ENCODE data around the gene DGCR2.
"Not testable (repeated sequence)": the region's sequence is repeated elsewhere in the genome, so short reads cannot be mapped to it uniquely, and the experiment has no call there.

DGCR2 gene

DNA sequence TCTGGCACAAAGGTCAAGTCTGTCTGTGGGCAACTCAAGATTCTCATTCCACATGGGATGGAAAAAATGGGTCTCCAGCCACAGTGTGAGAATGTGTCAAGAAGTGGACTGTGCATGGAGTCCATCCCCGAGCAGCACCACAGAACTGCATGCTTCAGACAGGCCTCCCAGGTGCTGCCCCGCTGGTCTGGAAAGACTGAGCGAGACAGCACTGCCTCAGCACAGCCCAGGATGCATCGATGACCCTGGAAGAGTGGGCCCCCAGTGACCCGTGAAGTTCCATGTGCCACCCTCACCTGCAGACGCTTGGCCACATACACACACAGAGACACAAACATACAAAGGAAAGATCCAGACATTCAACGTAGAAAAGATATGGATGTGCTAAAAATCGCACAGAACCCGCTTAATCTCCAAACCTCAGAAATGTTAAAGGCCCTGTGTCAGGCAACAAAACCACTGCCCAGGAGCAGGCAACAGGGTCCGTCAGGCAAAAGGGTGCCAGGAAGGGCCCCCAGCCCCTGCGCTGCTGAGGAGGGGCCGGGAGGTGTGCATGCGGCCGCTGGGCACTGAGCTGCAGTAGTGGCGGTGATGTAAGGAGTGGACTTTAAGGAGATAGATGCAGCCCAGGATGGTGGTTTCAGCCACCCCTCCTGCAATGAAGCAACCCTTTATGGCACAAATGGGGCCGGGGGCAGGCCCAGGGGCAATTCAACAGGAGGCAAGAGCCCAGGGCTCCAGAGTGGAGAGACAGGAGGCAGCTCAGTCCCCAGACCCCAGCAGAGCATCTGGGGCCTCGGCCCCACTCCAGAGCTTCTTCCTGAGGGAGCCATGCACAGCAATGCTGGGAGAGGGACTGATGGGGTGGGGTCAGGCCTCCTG is 84.7 kb downstream of the DGCR2 start:
- Histone ChIP-seq H3K9me3 (ENCODE audit: control insufficient read depth in 1 of 2, low read length in 2 of 2) (no peaks in the 10 kb centered on the region), H3K4me3 (ENCODE audit: low read depth in 1 of 2, low read length in 2 of 2) (no peak overlapping the region), H3K4me1 (ENCODE audit: control insufficient read depth in 1 of 2, insufficient read depth in 2 of 2, low read length in 2 of 2) (no peaks in the 10 kb centered on the region), H3K27ac (ENCODE audit: low read depth, low read length) (no peak overlapping the region), H3K36me3 (ENCODE audit: control insufficient read depth in 1 of 2, insufficient read depth in 2 of 2, low read length in 2 of 2) (peaks cover 28 to 49% of the 10 kb centered on the region in 2 donors), H3K9ac (ENCODE audit: low read depth in 1 of 2, low read length in 2 of 2) (no peak overlapping the region), H3K27me3 (ENCODE audit: control insufficient read depth in 1 of 2, insufficient read depth in 2 of 2, low read length in 2 of 2) (no peaks in the 10 kb centered on the region)

DNA sequence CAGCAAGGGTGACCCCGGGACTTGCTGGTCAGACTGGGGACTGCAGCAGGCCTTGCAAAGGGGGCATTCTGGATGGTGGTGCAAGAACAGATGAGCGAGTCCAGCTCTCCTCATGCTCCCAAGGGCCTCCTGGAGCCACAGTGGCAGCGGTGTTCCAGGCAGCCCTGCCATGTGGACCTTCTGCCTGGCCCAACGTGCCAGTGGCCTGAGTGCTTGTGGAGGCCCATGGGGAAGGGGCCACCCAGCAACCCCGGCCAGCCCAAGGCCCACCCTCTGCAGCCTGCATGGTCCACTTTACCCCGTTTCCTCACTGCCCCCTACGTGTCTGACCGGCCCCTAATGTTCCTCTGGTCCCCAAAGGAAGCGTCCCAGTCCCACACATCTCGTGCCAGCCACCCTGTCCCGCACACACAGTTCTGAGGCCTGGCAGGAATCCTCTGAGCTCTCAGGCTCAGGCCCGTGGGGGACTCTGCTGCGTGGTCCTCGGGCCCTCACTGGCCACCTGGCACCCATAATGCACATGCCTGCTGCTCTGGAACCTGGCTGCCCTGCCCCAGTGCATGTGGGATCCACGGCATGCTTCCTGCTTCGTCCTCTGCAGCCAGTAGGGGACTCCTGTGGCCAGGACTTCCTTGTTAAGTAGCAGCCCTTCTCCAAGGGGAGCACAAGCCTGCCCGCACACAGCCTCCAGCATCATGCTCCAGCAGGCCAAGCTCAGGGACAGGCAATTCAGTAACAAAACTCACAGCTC is 85.5 kb downstream of the DGCR2 start:
- Histone ChIP-seq H3K4me1 (ENCODE audit: control insufficient read depth in 1 of 2, insufficient read depth in 2 of 2, low read length in 2 of 2) (no peaks in the 10 kb centered on the region), H3K27me3 (ENCODE audit: control insufficient read depth in 1 of 2, insufficient read depth in 2 of 2, low read length in 2 of 2) (no peaks in the 10 kb centered on the region), H3K27ac (ENCODE audit: low read depth, low read length) (no peak overlapping the region), H3K9ac (ENCODE audit: low read depth in 1 of 2, low read length in 2 of 2) (no peak overlapping the region), H3K36me3 (ENCODE audit: control insufficient read depth in 1 of 2, insufficient read depth in 2 of 2, low read length in 2 of 2) (peaks cover 28 to 41% of the 10 kb centered on the region in 2 donors), H3K9me3 (ENCODE audit: control insufficient read depth in 1 of 2, low read length in 2 of 2) (no peaks in the 10 kb centered on the region), H3K4me3 (ENCODE audit: low read depth in 1 of 2, low read length in 2 of 2) (no peak overlapping the region)

DNA sequence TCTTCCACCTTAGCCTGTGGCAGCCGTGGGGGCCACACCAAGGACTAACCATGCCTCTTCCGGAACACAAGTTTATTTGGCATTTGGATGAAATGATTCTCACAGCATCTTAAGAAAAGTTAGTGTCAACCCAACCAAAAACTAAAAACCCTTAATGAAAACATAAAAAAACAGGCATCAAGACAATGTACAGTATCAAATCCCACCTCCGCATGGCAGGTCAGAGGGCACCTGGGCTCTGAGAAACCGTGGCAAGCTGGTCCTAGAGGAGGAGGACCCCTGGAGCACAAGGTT is 86.0 kb downstream of the DGCR2 start:
- Histone ChIP-seq H3K27ac (ENCODE audit: low read depth, low read length) (no peak overlapping the region), H3K9me3 (ENCODE audit: control insufficient read depth in 1 of 2, low read length in 2 of 2) (no peaks in the 10 kb centered on the region), H3K27me3 (ENCODE audit: control insufficient read depth in 1 of 2, insufficient read depth in 2 of 2, low read length in 2 of 2) (no peaks in the 10 kb centered on the region), H3K36me3 (ENCODE audit: control insufficient read depth in 1 of 2, insufficient read depth in 2 of 2, low read length in 2 of 2) (peaks cover 23 to 36% of the 10 kb centered on the region in 2 donors), H3K4me3 (ENCODE audit: low read depth in 1 of 2, low read length in 2 of 2) (no peak overlapping the region), H3K4me1 (ENCODE audit: control insufficient read depth in 1 of 2, insufficient read depth in 2 of 2, low read length in 2 of 2) (no peaks in the 10 kb centered on the region), H3K9ac (ENCODE audit: low read depth in 1 of 2, low read length in 2 of 2) (no peak overlapping the region)

DNA sequence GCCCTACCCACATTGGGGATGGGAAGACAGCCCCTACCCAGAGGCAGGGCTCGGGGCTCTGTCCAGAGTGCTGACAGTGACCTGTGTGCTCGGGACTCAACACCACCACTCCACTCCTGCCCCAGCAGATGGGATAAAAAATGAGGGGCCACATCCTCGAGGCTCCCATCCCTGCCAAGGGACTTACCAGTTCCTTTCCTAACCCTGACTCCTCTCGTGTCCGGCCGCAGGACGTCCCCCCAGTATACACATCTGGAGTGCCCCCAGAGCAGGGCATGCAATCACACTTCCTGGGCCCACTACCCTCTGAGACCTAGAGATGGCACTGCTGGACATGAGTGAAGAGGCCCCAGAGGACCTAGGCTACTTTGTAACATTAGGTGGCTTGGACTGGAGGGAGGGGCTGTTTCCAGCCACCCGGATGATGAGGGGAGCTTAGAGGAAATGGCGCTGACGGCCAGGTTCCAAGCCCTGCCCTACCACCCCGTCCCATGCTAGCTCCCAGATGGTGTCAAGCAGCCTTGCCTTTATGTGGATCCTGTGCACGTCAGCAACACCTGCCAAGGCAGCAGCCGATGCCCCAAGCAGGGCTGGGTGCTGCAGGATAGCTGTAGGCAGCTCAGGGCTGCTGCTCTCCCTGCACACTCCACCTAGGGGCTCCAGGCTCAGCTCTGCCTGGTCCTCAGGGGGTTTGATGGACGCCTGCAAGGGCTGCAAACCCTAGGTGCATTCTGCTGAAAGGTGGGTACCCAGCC is 86.6 kb downstream of the DGCR2 start:
- Histone ChIP-seq H3K27me3 (ENCODE audit: control insufficient read depth in 1 of 2, insufficient read depth in 2 of 2, low read length in 2 of 2) (peaks cover 0 to 2% of the 10 kb centered on the region in 2 donors), H3K36me3 (ENCODE audit: control insufficient read depth in 1 of 2, insufficient read depth in 2 of 2, low read length in 2 of 2) (peaks cover 17 to 30% of the 10 kb centered on the region in 2 donors), H3K9me3 (ENCODE audit: control insufficient read depth in 1 of 2, low read length in 2 of 2) (no peaks in the 10 kb centered on the region), H3K4me3 (ENCODE audit: low read depth in 1 of 2, low read length in 2 of 2) (no peak overlapping the region), H3K9ac (ENCODE audit: low read depth in 1 of 2, low read length in 2 of 2) (no peak overlapping the region), H3K27ac (ENCODE audit: low read depth, low read length) (no peak overlapping the region), H3K4me1 (ENCODE audit: control insufficient read depth in 1 of 2, insufficient read depth in 2 of 2, low read length in 2 of 2) (no peaks in the 10 kb centered on the region)

DNA sequence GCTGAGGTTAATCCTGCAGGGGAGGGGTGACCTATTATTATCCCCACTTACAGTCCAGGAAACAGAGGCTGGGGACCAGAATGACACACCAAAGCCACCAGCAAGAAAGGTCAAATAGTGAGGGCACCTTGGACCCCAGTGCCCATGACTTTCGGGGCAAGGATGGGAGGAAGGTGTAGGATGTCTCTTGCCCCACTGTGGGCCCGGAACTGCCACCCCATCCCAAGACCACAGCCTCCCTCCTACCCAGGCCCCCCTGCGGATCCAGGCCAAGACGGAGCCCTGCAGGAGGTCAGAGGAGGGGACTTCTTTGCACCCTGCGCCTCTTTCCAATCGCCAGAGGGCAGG is 87.1 kb downstream of the DGCR2 start:
- H3K27ac ChIP-seq (ENCODE audit: low read depth, low read length); H3K9ac ChIP-seq (ENCODE audit: low read depth in 1 of 2, low read length in 2 of 2); H3K9me3 ChIP-seq (ENCODE audit: control insufficient read depth in 1 of 2, low read length in 2 of 2); H3K4me1 ChIP-seq (ENCODE audit: control insufficient read depth in 1 of 2, insufficient read depth in 2 of 2, low read length in 2 of 2); H3K4me3 ChIP-seq (ENCODE audit: low read depth in 1 of 2, low read length in 2 of 2); H3K27me3 ChIP-seq (ENCODE audit: control insufficient read depth in 1 of 2, insufficient read depth in 2 of 2, low read length in 2 of 2): not testable (repeated sequence)
- peaks cover 12 to 25% of the 10 kb centered on the region in 2 donors for H3K36me3 ChIP-seq (ENCODE audit: control insufficient read depth in 1 of 2, insufficient read depth in 2 of 2, low read length in 2 of 2)

DNA sequence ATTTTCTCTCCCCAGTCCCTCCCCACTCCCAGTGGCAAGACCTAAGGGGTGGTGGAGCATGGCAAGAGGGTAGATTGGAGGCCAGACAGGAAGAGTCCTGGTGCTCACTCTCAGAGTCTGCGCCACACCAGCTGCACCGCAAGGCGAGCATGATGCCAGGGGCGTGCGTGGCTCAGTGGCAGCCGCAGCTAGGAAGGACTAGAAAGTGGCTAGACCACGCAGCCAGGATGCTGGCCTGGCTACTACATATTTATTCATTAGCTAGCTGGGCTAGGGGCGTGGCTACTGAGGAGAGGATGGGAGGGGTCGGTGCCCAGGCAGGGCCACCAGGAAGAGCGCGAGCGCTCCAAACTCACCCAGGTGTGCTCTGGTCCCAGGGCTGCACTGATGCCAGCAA is 87.5 kb downstream of the DGCR2 start:
- not testable (repeated sequence) for H3K4me3 ChIP-seq (ENCODE audit: low read depth in 1 of 2, low read length in 2 of 2)

DNA sequence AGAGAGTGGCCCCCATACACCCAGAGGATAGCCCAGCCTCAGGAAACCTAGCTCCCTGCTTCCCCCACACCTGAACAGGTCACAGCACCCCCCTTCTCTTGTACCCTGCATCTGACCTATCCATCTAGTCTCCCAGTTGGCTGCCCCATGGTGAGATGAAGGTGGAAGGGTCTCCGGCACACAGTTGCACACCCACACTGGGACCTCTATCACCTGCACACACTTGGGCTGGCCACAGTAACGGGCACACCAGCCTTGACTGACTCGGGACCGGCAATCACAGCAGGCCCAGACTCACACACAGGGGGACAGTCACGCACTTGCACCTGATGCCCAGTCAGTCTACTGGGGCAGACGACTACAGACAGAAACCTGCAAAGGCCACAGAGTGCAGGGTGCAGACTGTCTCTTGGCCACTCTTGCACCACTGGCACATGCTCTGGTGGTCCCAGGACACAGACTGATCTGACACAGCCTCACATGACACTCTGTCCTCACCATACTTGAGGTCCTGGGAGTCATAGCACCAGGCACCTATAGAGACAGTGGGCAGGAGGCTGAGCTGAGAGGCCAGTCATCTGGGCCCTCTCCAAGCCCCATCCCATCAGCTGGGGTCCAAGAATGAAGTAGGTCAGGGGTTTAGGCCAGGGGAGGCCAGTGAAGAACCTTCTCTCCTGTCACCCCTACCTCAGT is 88.0 kb downstream of the DGCR2 start:
- not testable (repeated sequence) for H3K4me1 ChIP-seq (ENCODE audit: control insufficient read depth in 1 of 2, insufficient read depth in 2 of 2, low read length in 2 of 2); H3K9ac ChIP-seq (ENCODE audit: low read depth in 1 of 2, low read length in 2 of 2); H3K27ac ChIP-seq (ENCODE audit: low read depth, low read length); H3K4me3 ChIP-seq (ENCODE audit: low read depth in 1 of 2, low read length in 2 of 2); H3K27me3 ChIP-seq (ENCODE audit: control insufficient read depth in 1 of 2, insufficient read depth in 2 of 2, low read length in 2 of 2); H3K9me3 ChIP-seq (ENCODE audit: control insufficient read depth in 1 of 2, low read length in 2 of 2)
- H3K36me3 ChIP-seq (ENCODE audit: control insufficient read depth in 1 of 2, insufficient read depth in 2 of 2, low read length in 2 of 2) = peaks cover 5 to 16% of the 10 kb centered on the region in 2 donors

More for the DNA sequence above, 87.5 kb downstream of the DGCR2 start:
- peaks cover 10 to 21% of the 10 kb centered on the region in 2 donors for H3K36me3 ChIP-seq (ENCODE audit: control insufficient read depth in 1 of 2, insufficient read depth in 2 of 2, low read length in 2 of 2)
- H3K27me3 ChIP-seq (ENCODE audit: control insufficient read depth in 1 of 2, insufficient read depth in 2 of 2, low read length in 2 of 2); H3K27ac ChIP-seq (ENCODE audit: low read depth, low read length); H3K9ac ChIP-seq (ENCODE audit: low read depth in 1 of 2, low read length in 2 of 2); H3K9me3 ChIP-seq (ENCODE audit: control insufficient read depth in 1 of 2, low read length in 2 of 2); H3K4me1 ChIP-seq (ENCODE audit: control insufficient read depth in 1 of 2, insufficient read depth in 2 of 2, low read length in 2 of 2): not testable (repeated sequence)

DNA sequence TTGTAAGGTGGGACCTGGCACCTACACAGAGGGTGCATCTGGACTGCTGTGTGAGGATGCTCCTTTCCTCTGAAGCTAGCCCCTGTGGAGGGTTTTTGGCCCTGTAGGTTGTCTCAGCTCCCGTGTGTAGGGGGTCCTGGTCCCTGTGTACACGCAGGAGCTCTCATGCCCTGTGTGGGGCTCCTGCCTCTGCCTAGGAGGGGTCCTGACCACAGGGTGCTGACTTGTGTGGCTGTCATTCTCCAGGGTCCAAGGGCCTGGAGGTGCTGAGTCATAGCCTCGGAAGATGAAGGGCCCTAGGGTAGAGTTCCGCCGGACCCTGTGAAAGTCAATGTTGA is 88.7 kb downstream of the DGCR2 start:
- not testable (repeated sequence) for H3K27ac ChIP-seq (ENCODE audit: low read depth, low read length); H3K9ac ChIP-seq (ENCODE audit: low read depth in 1 of 2, low read length in 2 of 2); H3K27me3 ChIP-seq (ENCODE audit: control insufficient read depth in 1 of 2, insufficient read depth in 2 of 2, low read length in 2 of 2); H3K36me3 ChIP-seq (ENCODE audit: control insufficient read depth in 1 of 2, insufficient read depth in 2 of 2, low read length in 2 of 2); H3K4me3 ChIP-seq (ENCODE audit: low read depth in 1 of 2, low read length in 2 of 2); H3K4me1 ChIP-seq (ENCODE audit: control insufficient read depth in 1 of 2, insufficient read depth in 2 of 2, low read length in 2 of 2); H3K9me3 ChIP-seq (ENCODE audit: control insufficient read depth in 1 of 2, low read length in 2 of 2)

DNA sequence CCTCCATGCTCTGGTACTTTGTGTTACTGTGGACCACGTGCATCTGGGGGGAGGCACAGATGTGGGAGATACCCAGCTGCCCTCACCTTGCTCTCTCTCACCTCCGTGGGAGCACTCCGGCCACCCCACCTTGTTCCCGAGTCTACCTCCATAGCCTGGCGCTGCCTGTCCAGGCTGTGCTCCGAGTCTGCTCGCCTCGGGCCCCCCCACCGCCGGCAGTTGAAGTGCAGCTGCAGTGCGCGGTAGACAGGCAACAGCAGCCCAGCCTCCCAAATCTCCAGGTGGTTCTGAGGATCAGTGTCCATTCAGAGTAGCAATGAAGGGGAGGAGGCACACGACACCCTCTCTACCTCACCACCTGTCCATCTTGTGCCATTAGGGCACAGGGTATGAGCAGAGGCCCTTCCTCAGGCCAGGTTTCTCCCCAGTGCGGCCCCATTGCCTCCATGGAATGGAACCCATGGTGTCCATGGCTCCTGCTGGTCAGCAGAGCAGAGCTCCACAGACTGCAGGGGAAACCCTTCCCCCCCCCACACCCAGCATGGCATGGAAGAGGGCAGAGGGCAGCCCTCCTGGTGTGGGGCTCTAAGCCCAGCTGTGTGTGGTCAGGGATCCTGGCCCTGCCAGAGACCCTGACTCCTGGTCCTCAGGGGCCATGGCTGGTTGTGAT is 89.2 kb downstream of the DGCR2 start:
- not testable (repeated sequence) for H3K27me3 ChIP-seq (ENCODE audit: control insufficient read depth in 1 of 2, insufficient read depth in 2 of 2, low read length in 2 of 2); H3K4me1 ChIP-seq (ENCODE audit: control insufficient read depth in 1 of 2, insufficient read depth in 2 of 2, low read length in 2 of 2); H3K27ac ChIP-seq (ENCODE audit: low read depth, low read length); H3K9me3 ChIP-seq (ENCODE audit: control insufficient read depth in 1 of 2, low read length in 2 of 2); H3K36me3 ChIP-seq (ENCODE audit: control insufficient read depth in 1 of 2, insufficient read depth in 2 of 2, low read length in 2 of 2); H3K4me3 ChIP-seq (ENCODE audit: low read depth in 1 of 2, low read length in 2 of 2); H3K9ac ChIP-seq (ENCODE audit: low read depth in 1 of 2, low read length in 2 of 2)

Data from duodenal mucosa (tissue), 2 donors.